Endometrial microvascular endothelial cells (primary cell): ENCODE data around the gene MDM2. TPM values are rescaled to one million over a fixed set of nuclear protein-coding genes. Genes with fewer than 3 reads are reported as not detected.
"Not testable (repeated sequence)": the region's sequence is repeated elsewhere in the genome, so short reads cannot be mapped to it uniquely, and the experiment has no call there.

Source experiments
- in situ Hi-C: cut with HindIII; loops from 2 replicates; pipeline ENCODE4 v1.10.0; 2017; ENCODE audit warnings: low sequenced_read_pairs, low pct_unique_long_range_greater_than_20kb; ENCODE audit errors: inconsistent ontology term
- total RNA-seq: library from RNA; depleted of rRNA; stranded (reverse); fragments of >200 nt; gene quantifications from one replicate; pipeline ENCODE4 v1.2.3, GENCODE V29; 2015; ENCODE audit errors: inconsistent ontology term

Gene MDM2
- total RNA-seq, 1 donor from 2014 or later, result 165 TPM

DNA sequence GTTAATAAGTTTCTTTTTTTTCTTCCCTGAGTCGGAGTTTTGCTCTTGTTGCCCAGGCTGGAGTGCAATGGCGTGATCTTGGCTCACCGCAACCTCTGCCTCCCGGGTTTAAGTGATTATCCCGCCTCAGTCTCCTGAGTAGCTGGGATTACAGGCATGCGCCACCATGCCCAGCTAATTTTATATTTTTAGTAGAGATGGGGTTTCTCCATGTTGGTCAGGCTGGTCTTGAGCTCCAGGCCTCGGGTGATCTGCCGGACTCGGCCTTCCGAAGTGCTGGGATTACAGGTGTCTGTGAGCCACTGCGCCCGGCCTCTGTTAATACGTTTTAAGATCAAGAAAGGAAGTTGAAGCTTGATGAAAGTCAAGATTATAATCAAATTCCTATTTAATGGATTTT is 11.5 kb downstream of the MDM2 start:
- in situ Hi-C loops, result not testable (repeated sequence)

DNA sequence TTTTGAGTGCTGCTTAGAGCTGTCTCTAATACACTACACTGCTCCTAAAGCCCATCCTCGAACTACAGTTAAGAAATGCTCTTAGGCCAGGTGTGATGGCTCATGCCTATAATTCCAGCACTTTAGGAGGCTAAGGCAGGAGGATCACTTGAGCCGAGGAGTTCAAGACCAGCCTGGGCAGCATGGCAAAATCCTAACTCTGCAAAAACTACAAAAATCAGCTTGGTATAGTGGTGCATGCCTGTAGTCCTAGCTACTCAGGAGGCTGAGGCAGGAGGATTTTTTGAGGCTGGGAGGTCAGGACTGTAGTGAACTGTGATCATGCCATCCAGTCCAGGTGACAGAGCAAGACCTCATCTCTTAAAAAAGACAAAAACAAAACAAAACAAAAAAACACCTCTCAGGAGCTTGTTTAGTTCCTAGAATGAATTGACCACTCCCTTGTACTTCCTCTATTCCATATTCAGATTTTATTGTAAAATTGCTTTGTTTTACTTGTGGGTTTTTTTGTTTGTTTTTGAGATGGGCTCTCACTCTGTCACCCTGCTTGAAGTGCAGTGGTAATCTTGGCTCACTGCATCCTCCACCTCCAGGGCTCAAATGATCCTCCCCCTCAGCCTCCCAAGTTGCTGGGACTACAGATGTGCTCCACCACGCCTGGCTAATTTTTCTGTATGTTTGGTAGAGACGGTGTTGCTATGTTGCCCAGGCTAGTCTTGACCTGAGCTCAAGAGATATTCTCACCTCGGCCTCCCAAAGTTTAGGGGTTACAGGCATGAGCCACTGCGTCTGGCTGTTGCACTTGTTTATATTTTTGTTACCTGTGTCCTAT is 13.6 kb downstream of the MDM2 start:
- in situ Hi-C loops, result no loop called here

DNA sequence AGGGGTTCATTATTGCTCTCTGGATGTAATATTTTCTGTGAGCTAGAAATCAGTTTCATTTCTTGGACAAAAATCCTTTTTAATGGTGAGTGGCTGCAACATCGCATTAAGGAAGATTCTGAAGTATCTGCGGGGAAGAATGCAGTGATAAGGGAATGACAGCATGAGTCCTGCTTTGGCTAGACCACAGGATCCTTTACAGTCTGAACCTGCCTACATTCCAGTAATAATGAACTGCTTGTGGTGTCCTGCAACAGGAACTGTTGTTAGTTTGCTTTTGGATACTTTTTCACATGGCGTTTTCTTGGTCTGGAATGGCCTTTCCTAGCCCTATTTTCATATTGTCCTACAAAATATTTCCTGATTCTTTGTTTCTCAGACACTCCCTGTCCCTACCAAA is 15.7 kb downstream of the MDM2 start:
- in situ Hi-C loops, result no loop called here

DNA sequence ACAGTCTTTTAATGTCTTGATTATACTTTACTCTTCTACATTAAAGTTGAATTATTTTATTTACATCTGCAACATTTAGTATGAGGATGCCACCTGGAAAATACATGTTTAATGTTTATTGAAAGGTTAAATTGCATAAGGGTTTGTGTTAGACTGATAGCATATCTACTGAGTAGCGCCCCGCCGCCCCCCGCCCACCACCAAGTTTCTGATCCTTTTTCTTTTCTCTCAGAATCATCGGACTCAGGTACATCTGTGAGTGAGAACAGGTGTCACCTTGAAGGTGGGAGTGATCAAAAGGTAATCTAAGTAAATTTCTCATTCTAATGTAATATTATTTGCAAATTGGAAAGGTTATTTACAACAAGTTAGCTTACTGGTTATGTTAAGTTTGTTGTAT is 16.2 kb downstream of the MDM2 start:
- in situ Hi-C loops, result no loop called here

DNA sequence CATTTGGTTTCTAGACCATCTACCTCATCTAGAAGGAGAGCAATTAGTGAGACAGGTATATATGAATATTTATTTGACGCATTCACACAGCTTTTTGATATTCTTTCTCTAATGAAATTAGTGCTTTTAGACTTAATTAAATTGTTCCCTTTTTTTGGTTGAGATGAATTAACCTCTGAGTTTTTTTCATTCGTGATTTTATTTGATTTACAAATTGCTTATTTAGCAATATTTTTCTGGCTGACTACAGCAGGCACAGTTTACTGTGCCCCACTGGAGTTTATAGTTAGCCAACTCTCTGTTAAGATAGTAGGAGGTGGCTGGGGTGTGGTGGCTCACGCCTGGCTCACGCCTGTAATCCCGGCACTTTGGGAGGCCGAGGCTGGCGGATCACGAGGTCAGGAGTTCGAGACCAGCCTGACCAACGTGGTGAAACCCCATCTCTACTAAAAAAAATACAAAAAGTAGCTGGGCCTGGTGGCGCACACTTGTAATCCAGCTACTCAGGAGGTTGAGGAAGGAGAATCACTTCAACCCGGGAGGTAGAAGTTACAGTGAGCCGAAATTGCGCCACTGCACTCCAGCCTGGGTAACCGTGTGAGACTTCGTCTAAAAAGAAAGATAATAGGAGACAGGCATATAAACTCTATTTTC is 16.7 kb downstream of the MDM2 start:
- in situ Hi-C loops, result no loop called here

DNA sequence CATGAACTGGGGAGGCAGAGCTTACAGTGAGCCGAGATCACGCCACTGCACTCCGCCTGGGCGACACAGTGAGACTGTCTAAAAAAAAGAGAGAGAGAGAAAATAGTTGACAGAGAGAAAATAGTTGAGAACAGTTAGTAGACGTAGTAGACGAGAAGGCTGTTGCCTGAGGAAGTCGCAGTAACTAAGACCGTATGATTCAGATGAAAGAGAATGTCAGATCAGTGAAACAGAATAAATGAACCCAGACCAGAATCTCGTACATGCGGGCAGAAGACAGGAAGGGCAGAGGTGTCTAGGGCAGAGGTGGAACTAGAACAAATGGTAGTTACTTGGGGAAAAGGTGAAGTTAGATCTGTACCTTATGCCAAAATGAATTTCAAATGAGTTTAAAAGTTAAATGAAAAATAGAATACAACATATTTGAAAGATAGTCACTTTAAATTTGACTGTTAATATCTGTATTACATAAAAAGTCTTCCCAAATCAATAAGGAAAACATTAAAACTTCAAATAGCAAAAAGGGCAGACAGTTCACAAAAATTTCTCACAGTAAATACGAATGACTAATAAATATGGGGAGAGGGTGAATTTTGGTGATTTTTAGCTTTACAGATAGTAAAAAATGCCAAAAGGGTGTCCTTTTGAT is 17.7 kb downstream of the MDM2 start:
- in situ Hi-C loops, result no loop called here

DNA sequence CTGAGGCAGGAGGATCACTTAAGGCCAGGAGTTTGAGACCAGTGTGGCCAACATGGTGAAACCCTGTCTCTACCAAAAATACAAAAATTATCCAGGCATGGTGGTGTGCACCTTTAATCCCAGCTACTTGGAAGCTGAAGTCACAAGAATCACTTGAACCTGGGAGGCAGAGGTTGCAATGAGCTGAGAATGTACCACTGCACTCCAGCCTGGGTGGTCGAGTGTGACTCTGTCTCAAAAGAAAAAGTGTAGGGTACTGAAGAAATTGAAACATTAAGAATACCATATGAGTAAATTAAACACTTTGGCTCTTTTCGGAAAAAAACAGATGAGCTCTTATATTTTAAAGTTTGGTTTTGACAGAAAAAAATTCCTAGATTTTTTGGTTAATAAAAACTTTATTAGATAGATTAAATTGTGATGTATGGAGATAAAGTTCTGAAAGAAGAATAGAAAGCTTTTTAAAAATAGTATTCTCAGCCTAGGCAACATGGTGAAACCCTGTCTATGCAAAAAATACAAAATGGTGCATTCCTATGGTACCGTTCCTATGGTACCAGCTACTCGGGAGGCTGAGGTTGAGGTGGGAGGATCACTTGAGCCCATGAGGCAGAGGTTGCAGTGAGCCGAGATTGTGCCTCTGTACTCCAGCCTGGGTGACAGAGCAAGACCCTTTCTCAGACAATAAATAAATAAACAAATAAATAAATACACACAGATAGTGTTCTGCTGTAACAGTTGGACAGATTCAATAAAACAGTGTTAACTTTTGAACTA is 20.1 kb downstream of the MDM2 start:
- in situ Hi-C loops, result no loop called here

DNA sequence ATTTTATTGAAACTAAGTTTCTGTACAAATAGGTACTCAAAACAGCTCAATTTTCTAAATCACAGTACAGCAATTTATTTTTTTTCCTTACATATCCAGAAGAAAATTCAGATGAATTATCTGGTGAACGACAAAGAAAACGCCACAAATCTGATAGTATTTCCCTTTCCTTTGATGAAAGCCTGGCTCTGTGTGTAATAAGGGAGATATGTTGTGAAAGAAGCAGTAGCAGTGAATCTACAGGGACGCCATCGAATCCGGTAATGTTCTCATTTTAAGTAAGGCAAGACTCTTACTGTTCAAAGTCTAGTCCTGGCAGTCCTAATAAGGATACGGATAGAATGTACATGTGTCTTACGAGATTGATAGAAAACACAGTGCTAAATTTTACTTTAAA is 20.7 kb downstream of the MDM2 start:
- in situ Hi-C loops, result no loop called here

DNA sequence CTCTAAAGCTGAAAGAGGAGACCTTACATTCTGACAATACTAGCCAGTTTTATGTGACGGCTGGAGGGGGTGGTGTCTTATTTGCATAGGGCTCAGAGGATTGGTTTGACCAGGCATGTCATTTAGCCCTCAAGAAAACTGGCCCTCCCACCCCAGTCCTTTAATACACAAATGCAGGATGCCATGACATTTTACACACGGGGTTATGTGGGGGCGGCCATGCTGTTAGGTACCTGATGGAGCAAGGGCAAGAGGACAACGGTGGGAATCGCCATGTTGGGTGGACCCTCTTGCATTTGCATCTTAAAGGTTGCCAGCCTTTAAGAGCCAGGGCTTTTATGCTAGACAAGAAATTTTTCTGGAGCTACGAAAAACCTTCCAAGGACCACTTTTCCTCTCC is 23.3 kb downstream of the MDM2 start:
- in situ Hi-C loops, result no loop called here

DNA sequence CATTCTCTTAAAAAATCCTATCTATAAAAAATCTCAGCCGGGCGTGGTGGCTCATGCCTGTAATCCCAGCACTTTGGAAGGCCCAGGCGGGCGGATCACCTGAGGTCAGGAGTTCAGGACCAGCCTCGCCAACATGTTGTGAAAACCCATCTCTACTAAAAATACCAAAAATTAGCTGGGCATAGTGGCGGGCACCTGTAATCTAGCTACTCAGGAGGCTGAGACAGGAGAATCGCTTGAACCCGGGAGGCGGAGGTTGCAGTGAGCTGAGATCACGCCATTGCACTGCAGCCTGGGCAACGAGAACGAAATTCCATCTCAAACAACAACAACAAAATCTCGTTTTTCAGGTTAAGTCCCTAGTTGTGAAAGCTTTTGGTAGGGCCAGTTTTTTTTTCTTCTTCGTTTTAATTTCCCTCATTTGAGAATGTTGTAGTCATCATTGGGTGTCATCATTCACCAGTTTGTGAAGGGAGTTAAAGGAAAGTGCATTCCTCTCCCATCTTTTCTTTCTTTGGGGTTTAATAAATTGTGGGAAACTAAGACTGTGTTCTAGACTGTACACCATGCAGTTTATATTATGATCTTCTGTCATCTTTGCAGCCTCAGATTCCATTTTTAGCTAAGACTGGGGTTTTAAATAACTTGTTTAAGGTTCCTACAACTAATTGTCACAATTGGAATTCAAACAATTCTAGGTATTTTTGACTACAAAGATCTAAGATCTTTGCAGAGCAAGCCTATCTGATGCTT is 23.9 kb downstream of the MDM2 start:
- in situ Hi-C loops, result no loop called here

DNA sequence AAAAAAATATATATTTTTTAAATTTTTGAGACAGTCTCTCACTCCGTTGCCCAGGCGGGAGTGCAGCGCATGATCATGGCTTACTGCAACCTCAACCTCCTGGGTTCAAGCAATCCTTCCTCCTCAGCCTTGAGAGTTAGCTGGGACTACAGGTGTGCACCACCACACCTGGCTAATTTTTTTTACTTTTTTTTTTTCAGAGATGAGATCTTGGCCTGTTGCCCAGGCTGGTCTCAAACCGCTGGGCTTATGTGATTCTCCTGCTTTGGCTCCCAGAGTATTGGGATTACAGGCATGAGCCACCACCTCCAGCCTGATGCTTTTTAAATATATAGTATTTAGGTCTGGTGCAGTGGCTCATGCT is 24.5 kb downstream of the MDM2 start:
- in situ Hi-C loops, result no loop called here

DNA sequence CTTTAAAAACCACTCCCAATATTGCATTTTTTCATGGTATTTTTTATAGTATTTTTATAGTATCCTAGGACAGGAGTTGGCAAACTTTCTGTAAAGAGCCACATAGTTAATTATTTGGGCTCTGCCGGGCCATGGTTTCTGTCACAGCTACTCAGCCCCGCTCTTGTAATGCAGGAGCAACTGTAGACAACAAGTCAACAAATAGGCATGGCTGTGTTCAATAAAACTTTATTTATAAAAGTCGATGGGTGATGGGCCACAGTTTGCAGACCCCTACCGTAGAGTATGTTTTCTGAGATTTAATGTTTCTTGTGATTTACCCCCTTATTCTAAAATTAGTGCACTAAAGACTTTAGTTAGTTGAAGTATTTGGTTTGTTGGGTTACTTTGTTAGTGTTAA is 25.5 kb downstream of the MDM2 start:
- in situ Hi-C loops, result no loop called here

DNA sequence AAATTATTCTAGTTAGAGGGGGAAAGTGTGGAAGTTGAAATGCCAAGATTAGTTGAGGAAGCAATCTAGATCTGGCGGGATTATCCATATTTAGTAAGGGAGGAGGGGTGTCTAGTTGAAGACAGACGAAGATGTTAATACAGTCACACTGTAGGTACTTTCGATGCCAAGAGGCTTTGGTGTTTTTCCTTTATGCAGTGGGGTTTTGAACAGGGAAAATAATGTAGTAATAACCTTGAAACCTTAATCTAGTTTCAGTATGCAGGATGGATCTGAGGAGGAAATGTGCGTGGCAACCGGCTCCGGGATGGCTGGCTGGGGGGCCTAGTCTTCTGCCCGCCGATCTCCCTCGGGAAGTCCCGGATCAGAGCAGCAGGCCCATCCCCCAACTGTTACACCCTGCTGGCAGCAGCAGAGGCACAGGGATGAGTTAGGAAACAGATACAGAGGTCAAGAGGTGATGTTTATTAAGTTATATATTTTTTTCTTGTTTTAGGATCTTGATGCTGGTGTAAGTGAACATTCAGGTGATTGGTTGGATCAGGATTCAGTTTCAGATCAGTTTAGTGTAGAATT is 27.4 kb downstream of the MDM2 start:
- in situ Hi-C loops, result no loop called here

DNA sequence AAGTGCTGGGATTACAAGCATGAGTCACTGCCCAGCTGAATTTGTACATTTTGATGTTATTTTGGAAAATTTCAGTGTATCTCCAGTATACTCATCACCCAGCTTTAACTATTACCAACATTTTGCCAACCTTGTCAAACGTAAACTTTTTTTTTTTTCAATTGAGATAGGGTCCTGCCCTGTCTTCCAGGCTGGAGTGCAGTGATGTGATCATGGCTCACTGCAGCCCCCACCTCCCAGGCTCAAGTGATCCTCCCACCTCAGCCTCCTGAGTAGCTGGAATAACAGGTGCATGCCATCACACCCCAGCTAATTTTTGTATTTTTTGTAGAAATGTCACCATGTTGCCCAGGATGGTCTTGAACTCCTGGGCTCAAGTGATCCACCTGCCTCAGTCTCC is 29.2 kb downstream of the MDM2 start:
- in situ Hi-C loops, result no loop called here

DNA sequence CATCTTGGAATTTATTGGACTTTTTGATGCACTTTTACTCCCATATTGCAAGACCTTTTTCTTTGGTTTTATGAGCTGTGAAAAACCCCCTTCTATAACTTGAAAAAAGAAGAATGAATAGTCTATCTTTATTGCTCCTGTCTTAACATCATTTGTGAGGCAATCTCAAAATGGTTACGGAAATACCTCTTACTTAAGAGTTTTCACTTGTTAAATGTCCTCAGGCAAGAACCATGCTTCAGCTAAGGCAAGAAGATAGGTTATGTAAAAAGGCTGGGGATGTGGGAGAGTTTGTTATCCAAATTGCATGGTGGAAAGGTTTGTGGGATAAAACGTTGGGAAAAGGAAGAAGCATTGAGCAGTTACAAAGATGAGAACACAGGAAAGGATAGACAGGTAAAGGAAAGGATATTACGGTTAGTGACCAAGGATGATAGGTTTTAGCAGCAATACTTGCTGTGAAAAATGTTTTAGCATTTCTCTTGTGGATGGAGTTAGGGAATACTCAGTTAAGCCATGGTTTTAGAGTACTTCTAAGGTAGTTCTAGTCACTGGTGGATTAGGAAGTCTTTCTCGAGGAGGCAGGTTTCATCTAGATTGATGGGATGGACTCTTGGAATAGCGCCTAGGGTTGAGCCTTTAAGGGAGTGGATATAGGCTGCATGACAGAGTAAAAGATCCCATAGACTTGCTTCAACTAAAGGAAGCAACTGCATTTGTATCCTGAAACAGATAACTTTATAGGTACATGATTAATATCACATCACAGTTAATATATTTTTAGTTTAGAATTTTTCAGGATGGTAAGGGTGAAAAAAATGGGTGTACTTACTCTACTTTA is 30.3 kb downstream of the MDM2 start:
- in situ Hi-C loops, result no loop called here

DNA sequence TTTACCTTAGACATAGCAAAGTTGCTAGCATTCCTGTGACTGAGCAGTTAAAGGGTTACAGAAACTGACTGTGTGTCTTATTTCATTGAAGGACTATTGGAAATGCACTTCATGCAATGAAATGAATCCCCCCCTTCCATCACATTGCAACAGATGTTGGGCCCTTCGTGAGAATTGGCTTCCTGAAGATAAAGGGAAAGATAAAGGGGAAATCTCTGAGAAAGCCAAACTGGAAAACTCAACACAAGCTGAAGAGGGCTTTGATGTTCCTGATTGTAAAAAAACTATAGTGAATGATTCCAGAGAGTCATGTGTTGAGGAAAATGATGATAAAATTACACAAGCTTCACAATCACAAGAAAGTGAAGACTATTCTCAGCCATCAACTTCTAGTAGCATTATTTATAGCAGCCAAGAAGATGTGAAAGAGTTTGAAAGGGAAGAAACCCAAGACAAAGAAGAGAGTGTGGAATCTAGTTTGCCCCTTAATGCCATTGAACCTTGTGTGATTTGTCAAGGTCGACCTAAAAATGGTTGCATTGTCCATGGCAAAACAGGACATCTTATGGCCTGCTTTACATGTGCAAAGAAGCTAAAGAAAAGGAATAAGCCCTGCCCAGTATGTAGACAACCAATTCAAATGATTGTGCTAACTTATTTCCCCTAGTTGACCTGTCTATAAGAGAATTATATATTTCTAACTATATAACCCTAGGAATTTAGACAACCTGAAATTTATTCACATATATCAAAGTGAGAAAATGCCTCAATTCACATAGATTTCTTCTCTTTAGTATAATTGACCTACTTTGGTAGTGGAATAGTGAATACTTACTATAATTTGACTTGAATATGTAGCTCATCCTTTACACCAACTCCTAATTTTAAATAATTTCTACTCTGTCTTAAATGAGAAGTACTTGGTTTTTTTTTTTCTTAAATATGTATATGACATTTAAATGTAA is 31.5 kb downstream of the MDM2 start:
- in situ Hi-C loops, result no loop called here

DNA sequence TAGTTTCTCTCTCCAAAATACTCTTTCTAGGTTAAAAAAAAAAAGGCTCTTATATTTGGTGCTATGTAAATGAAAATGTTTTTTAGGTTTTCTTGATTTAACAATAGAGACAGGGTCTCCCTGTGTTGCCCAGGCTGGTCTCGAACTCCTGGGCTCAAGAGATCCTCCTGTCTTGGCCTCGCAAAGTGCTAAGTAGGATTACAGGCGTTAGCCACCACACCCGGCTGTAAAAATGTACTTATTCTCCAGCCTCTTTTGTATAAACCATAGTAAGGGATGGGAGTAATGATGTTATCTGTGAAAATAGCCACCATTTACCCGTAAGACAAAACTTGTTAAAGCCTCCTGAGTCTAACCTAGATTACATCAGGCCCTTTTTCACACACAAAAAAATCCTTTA is 33.2 kb downstream of the MDM2 start:
- in situ Hi-C loops, result not testable (repeated sequence)
